ENCODE results near the gene CIRBP. TPM values are rescaled to one million over a fixed set of nuclear protein-coding genes. Genes with fewer than 3 reads are reported as not detected.

Gene CIRBP
- total and polyA plus RNA-seq, 2 of the 13 experiments (the other 11 are each of a cell fraction or from before 2014, with no cell fraction given) = 133 to 140 TPM

DNA sequence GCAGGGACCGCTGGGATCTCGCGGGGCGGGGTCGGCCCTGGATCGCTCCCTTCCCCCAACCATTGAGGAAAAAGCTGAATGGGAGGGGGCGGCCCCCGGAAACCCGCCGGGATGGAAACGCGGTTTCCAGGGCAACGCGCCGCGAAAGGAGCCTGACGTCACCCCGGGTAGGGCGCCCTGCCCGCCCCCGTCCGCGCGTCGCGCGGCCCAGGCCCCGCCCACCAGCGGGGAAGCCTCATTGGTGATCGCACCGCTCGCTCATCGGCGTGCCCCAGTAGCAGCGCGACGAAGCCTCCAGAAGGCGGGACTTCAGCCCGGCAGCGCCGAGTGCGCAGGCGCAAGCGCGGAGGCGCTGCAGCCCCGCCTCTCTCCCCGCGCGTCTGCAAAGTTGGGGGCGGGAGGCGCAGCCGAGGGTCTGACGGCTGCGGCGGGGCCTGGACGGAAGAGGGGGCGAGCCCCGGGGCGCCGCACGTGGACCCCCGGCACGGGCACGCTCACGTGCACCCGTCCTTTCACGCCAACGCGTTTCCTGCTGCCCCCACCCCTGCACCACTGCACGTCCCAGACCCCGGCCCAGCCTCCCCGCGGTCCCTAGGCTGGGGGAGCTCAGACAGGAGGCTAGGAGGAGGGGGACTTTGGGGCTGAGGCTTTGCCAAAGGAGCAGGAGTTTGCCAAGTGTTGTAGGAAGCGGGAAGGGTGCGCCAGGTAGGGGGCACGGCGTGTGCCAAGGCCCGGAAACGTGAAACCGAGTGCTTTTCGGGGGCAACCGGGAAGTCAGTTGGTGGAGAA lies 8.2 kb upstream of the CIRBP start (continued):
- TF ChIP-seq, protein P1, sequence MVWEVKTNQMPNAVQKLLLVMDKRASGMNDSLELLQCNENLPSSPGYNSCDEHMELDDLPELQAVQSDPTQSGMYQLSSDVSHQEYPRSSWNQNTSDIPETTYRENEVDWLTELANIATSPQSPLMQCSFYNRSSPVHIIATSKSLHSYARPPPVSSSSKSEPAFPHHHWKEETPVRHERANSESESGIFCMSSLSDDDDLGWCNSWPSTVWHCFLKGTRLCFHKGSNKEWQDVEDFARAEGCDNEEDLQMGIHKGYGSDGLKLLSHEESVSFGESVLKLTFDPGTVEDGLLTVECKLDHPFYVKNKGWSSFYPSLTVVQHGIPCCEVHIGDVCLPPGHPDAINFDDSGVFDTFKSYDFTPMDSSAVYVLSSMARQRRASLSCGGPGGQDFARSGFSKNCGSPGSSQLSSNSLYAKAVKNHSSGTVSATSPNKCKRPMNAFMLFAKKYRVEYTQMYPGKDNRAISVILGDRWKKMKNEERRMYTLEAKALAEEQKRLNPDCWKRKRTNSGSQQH (CRISPR knock-in tag; IDR thresholded peaks at IDR 0.05; ENCODE audit: low read depth) = no peak
- TF ChIP-seq CENPT (CRISPR knock-in tag; IDR thresholded peaks at IDR 0.05; ENCODE audit: low read depth) = no peak
- TF ChIP-seq, protein P2, sequence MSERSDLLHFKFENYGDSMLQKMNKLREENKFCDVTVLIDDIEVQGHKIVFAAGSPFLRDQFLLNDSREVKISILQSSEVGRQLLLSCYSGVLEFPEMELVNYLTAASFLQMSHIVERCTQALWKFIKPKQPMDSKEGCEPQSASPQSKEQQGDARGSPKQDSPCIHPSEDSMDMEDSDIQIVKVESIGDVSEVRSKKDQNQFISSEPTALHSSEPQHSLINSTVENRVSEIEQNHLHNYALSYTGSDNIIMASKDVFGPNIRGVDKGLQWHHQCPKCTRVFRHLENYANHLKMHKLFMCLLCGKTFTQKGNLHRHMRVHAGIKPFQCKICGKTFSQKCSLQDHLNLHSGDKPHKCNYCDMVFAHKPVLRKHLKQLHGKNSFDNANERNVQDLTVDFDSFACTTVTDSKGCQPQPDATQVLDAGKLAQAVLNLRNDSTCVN (CRISPR knock-in tag; IDR thresholded peaks at IDR 0.05; ENCODE audit: borderline replicate concordance) = no peak; the same call in 1 of the 2 replicates
- TF ChIP-seq MIER3 (CRISPR knock-in tag; IDR thresholded peaks at IDR 0.05; ENCODE audit: borderline replicate concordance) = no peak
- TF ChIP-seq, protein P3, sequence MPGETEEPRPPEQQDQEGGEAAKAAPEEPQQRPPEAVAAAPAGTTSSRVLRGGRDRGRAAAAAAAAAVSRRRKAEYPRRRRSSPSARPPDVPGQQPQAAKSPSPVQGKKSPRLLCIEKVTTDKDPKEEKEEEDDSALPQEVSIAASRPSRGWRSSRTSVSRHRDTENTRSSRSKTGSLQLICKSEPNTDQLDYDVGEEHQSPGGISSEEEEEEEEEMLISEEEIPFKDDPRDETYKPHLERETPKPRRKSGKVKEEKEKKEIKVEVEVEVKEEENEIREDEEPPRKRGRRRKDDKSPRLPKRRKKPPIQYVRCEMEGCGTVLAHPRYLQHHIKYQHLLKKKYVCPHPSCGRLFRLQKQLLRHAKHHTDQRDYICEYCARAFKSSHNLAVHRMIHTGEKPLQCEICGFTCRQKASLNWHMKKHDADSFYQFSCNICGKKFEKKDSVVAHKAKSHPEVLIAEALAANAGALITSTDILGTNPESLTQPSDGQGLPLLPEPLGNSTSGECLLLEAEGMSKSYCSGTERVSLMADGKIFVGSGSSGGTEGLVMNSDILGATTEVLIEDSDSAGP (CRISPR knock-in tag; IDR thresholded peaks at IDR 0.05; ENCODE audit: borderline replicate concordance) = peak; percentile 10; the same call in 1 of the 2 replicates
- no peak for TF ChIP-seq FOXO1 (CRISPR knock-in tag; IDR thresholded peaks at IDR 0.05)
- peak; percentile 94 for TF ChIP-seq NFYB (CRISPR knock-in tag; IDR thresholded peaks at IDR 0.05)
- no peak for TF ChIP-seq CC2D1A (CRISPR knock-in tag; IDR thresholded peaks at IDR 0.05)
- TF ChIP-seq, protein P4, sequence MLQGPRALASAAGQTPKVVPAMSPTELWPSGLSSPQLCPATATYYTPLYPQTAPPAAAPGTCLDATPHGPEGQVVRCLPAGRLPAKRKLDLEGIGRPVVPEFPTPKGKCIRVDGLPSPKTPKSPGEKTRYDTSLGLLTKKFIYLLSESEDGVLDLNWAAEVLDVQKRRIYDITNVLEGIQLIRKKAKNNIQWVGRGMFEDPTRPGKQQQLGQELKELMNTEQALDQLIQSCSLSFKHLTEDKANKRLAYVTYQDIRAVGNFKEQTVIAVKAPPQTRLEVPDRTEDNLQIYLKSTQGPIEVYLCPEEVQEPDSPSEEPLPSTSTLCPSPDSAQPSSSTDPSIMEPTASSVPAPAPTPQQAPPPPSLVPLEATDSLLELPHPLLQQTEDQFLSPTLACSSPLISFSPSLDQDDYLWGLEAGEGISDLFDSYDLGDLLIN (CRISPR knock-in tag; IDR thresholded peaks at IDR 0.05; ENCODE audit: borderline replicate concordance) = no peak
- TF ChIP-seq TCF7 (IDR thresholded peaks at IDR 0.05; ENCODE audit: low read depth) = no peak
- no peak for TF ChIP-seq HNRNPL (IDR thresholded peaks at IDR 0.05; ENCODE audit: low read depth, low read length)
- no peak for TF ChIP-seq ZNF891 (CRISPR knock-in tag; IDR thresholded peaks at IDR 0.05)
- TF ChIP-seq IRX3 (CRISPR knock-in tag; IDR thresholded peaks at IDR 0.05; ENCODE audit: borderline replicate concordance, low read depth) = no peak
- TF ChIP-seq SOX13 (IDR thresholded peaks at IDR 0.05) = no peak
- TF ChIP-seq SOX13 (CRISPR knock-in tag; conservative IDR thresholded peaks at IDR 0.05 in 1 of 2, IDR thresholded peaks at IDR 0.05 in 1 of 2) = no peak
- TF ChIP-seq ZNF777 (CRISPR knock-in tag; IDR thresholded peaks at IDR 0.05) = peak; percentile 81
- TF ChIP-seq TGIF2 (CRISPR knock-in tag; IDR thresholded peaks at IDR 0.05) = 0 out of 2 replicates have a peak, but pooled peaks have one; percentile 32
- no peak for TF ChIP-seq BCL6 (CRISPR knock-in tag; IDR thresholded peaks at IDR 0.05)
- TF ChIP-seq, protein P5, sequence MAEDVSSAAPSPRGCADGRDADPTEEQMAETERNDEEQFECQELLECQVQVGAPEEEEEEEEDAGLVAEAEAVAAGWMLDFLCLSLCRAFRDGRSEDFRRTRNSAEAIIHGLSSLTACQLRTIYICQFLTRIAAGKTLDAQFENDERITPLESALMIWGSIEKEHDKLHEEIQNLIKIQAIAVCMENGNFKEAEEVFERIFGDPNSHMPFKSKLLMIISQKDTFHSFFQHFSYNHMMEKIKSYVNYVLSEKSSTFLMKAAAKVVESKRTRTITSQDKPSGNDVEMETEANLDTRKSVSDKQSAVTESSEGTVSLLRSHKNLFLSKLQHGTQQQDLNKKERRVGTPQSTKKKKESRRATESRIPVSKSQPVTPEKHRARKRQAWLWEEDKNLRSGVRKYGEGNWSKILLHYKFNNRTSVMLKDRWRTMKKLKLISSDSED (CRISPR knock-in tag; IDR thresholded peaks at IDR 0.05) = no peak
- TF ChIP-seq, protein P6, sequence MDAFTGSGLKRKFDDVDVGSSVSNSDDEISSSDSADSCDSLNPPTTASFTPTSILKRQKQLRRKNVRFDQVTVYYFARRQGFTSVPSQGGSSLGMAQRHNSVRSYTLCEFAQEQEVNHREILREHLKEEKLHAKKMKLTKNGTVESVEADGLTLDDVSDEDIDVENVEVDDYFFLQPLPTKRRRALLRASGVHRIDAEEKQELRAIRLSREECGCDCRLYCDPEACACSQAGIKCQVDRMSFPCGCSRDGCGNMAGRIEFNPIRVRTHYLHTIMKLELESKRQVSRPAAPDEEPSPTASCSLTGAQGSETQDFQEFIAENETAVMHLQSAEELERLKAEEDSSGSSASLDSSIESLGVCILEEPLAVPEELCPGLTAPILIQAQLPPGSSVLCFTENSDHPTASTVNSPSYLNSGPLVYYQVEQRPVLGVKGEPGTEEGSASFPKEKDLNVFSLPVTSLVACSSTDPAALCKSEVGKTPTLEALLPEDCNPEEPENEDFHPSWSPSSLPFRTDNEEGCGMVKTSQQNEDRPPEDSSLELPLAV (CRISPR knock-in tag; conservative IDR thresholded peaks at IDR 0.05; ENCODE audit: low read depth) = no peak
- TF ChIP-seq ZZZ3 (CRISPR knock-in tag; IDR thresholded peaks at IDR 0.05; ENCODE audit: borderline replicate concordance) = 0 out of 2 replicates have a peak, but pooled peaks have one; percentile 18

Data from HepG2 (cell line).